Immature natural killer cell (primary cell): ENCODE measurements around the gene BEGAIN. TPM values are rescaled to one million over a fixed set of nuclear protein-coding genes. Genes with fewer than 3 reads are reported as not detected.

Source experiments
- DNase-seq, 3 donors: peaks; one replicate each; pipeline ENCODE4 v3.0.0; 2022; ENCODE audit warnings: mixed read lengths in 1 of 3
- H3K27ac Mint-ChIP-seq, 6 donors: one replicate each; pipeline ENCODE4 v1.8.0; 2020; ENCODE audit warnings: mixed read lengths in 6 of 6, mild to moderate bottlenecking in 5 of 6, inconsistent platforms in 4 of 6, moderate library complexity in 3 of 6
- H3K27me3 Mint-ChIP-seq, 3 donors: one replicate each; pipeline ENCODE4 v1.8.0; 2020 to 2021; ENCODE audit warnings: low read depth in 3 of 3, mild to moderate bottlenecking in 3 of 3, mixed read lengths in 3 of 3, moderate library complexity in 3 of 3, inconsistent platforms in 1 of 3
- H3K36me3 Mint-ChIP-seq, 3 donors: one replicate each; pipeline ENCODE4 v1.8.0; 2020; ENCODE audit warnings: mixed read lengths in 3 of 3, inconsistent platforms in 2 of 3, mild to moderate bottlenecking in 2 of 3
- H3K4me1 Mint-ChIP-seq, 2 donors: one replicate each; pipeline ENCODE4 v1.8.0; 2020; ENCODE audit warnings: inconsistent platforms in 2 of 2, mild to moderate bottlenecking in 2 of 2, mixed read lengths in 2 of 2, moderate library complexity in 1 of 2
- H3K4me3 Mint-ChIP-seq, 5 donors: one replicate each; pipeline ENCODE4 v1.8.0; 2020; ENCODE audit warnings: mild to moderate bottlenecking in 5 of 5, mixed read lengths in 5 of 5, inconsistent platforms in 3 of 5, moderate library complexity in 3 of 5
- H3K9me3 Mint-ChIP-seq, 6 donors: one replicate each; pipeline ENCODE4 v1.8.0; 2020; ENCODE audit warnings: mild to moderate bottlenecking in 6 of 6, mixed read lengths in 6 of 6, inconsistent platforms in 4 of 6, moderate library complexity in 3 of 6
- polyA plus RNA-seq, 3 donors: library from polyadenylated mRNA; unstranded; fragments of 300-500 nt; fragmentation: Illumina TruSeq; gene quantifications; one replicate each; pipeline ENCODE4 v1.2.3, GENCODE V29; 2021

Gene BEGAIN
- polyA plus RNA-seq, 3 donors from 2014 or later: not detected

- Mint-ChIP-seq H3K4me3 (peak overlapping the region; percentile 38 to 88 (median 84)), H3K36me3 (no peaks in the 10 kb centered on the region), H3K9me3 (no peaks in the 10 kb centered on the region), H3K27me3 (peaks cover 8 to 13% (median 9%) of the 10 kb centered on the region in 3 donors), H3K4me1 (peaks cover 22 to 31% of the 10 kb centered on the region in 2 donors), H3K27ac (peak overlapping the region in 4 of 6 donors; percentile 39 to 77 (median 55))
- peak; percentile 27 to 61 (median 44) for DNase-seq
Measured at GRCh38 chr14:100547633-100548294, 39.5 kb downstream of the BEGAIN start.

- peak in 1 of 3 donors; percentile 20 for DNase-seq
- H3K36me3 Mint-ChIP-seq: no peaks in the 10 kb centered on the region
- peaks cover 9 to 13% (median 12%) of the 10 kb centered on the region in 3 donors for H3K27me3 Mint-ChIP-seq
- no peaks in the 10 kb centered on the region for H3K9me3 Mint-ChIP-seq
- peaks cover 22 to 31% of the 10 kb centered on the region in 2 donors for H3K4me1 Mint-ChIP-seq
- peak overlapping the region in 1 of 6 donors; percentile 7 for H3K27ac Mint-ChIP-seq
- H3K4me3 Mint-ChIP-seq: peak overlapping the region; percentile 17 to 70 (median 49)
Measured at GRCh38 chr14:100546051-100546443, 41.2 kb downstream of the BEGAIN start.

- Mint-ChIP-seq H3K9me3 (no peaks in the 10 kb centered on the region), H3K36me3 (no peaks in the 10 kb centered on the region), H3K4me3 (peak overlapping the region in 4 of 5 donors; percentile 49 to 70 (median 56)), H3K27ac (no peak overlapping the region), H3K27me3 (peaks cover 9 to 13% (median 12%) of the 10 kb centered on the region in 3 donors), H3K4me1 (peaks cover 22 to 31% of the 10 kb centered on the region in 2 donors)
- DNase-seq: no peak
Measured at GRCh38 chr14:100545359-100545758, 41.9 kb downstream of the BEGAIN start.

- H3K36me3 Mint-ChIP-seq: no peaks in the 10 kb centered on the region
- H3K4me3 Mint-ChIP-seq: peak overlapping the region in 1 of 5 donors; percentile 47
- H3K27ac Mint-ChIP-seq: no peak overlapping the region
- H3K9me3 Mint-ChIP-seq: no peaks in the 10 kb centered on the region
- H3K4me1 Mint-ChIP-seq: peaks cover 22 to 31% of the 10 kb centered on the region in 2 donors
- no peak for DNase-seq
- peaks cover 9 to 13% (median 12%) of the 10 kb centered on the region in 3 donors for H3K27me3 Mint-ChIP-seq
Measured at GRCh38 chr14:100544506-100545141, 42.6 kb downstream of the BEGAIN start.

- Mint-ChIP-seq H3K27me3 (peaks cover 6 to 13% (median 12%) of the 10 kb centered on the region in 3 donors), H3K36me3 (no peaks in the 10 kb centered on the region), H3K27ac (no peak overlapping the region), H3K4me3 (no peak overlapping the region), H3K9me3 (no peaks in the 10 kb centered on the region), H3K4me1 (peaks cover 22 to 26% of the 10 kb centered on the region in 2 donors)
- no peak for DNase-seq
Measured at GRCh38 chr14:100543471-100544455, 43.5 kb downstream of the BEGAIN start.

- Mint-ChIP-seq H3K27ac (peak overlapping the region in 1 of 6 donors; percentile 32), H3K4me3 (no peak overlapping the region), H3K27me3 (peaks cover 5 to 12% (median 11%) of the 10 kb centered on the region in 3 donors), H3K9me3 (no peaks in the 10 kb centered on the region), H3K4me1 (peaks cover 14 to 17% of the 10 kb centered on the region in 2 donors), H3K36me3 (no peaks in the 10 kb centered on the region)
- DNase-seq: no peak
Measured at GRCh38 chr14:100542619-100543205, 44.5 kb downstream of the BEGAIN start.

- H3K9me3 Mint-ChIP-seq: no peaks in the 10 kb centered on the region
- no peaks in the 10 kb centered on the region for H3K36me3 Mint-ChIP-seq
Measured at GRCh38 chr14:100541621-100542560, 45.3 kb downstream of the BEGAIN start.

GRCh38 chr14:100540926-100541620 lies 46.1 kb downstream of the BEGAIN start:
- no peaks in the 10 kb centered on the region for H3K9me3 Mint-ChIP-seq
- H3K36me3 Mint-ChIP-seq: peaks cover 0 to 5% (median 0%) of the 10 kb centered on the region in 3 donors
- peaks cover 0 to 5% (median 4%) of the 10 kb centered on the region in 3 donors for H3K27me3 Mint-ChIP-seq
- H3K4me3 Mint-ChIP-seq: no peak overlapping the region
- peaks cover 0 to 5% of the 10 kb centered on the region in 2 donors for H3K4me1 Mint-ChIP-seq
- no peak for DNase-seq
- no peak overlapping the region for H3K27ac Mint-ChIP-seq

More at GRCh38 chr14:100541621-100542560, 45.3 kb downstream of the BEGAIN start:
- peaks cover 6 to 9% of the 10 kb centered on the region in 2 donors for H3K4me1 Mint-ChIP-seq
- H3K27ac Mint-ChIP-seq: peak overlapping the region in 1 of 6 donors; percentile 32
- no peak overlapping the region for H3K4me3 Mint-ChIP-seq
- H3K27me3 Mint-ChIP-seq: peaks cover 0 to 8% (median 6%) of the 10 kb centered on the region in 3 donors
- no peak for DNase-seq

- H3K4me1 Mint-ChIP-seq: no peaks in the 10 kb centered on the region
- no peak overlapping the region for H3K4me3 Mint-ChIP-seq
- DNase-seq: no peak
- H3K27me3 Mint-ChIP-seq: peaks cover 0 to 5% (median 4%) of the 10 kb centered on the region in 3 donors
- H3K9me3 Mint-ChIP-seq: no peaks in the 10 kb centered on the region
- peaks cover 0 to 8% (median 0%) of the 10 kb centered on the region in 3 donors for H3K36me3 Mint-ChIP-seq
- no peak overlapping the region for H3K27ac Mint-ChIP-seq
Measured at GRCh38 chr14:100540141-100540925, 46.9 kb downstream of the BEGAIN start.

GRCh38 chr14:100539766-100540140 lies 47.5 kb downstream of the BEGAIN start:
- peaks cover 0 to 4% (median 2%) of the 10 kb centered on the region in 3 donors for H3K27me3 Mint-ChIP-seq
- no peaks in the 10 kb centered on the region for H3K4me1 Mint-ChIP-seq
- no peaks in the 10 kb centered on the region for H3K9me3 Mint-ChIP-seq
- H3K4me3 Mint-ChIP-seq: no peak overlapping the region
- peaks cover 0 to 8% (median 0%) of the 10 kb centered on the region in 3 donors for H3K36me3 Mint-ChIP-seq
- DNase-seq: no peak
- no peak overlapping the region for H3K27ac Mint-ChIP-seq

- Mint-ChIP-seq H3K27me3 (peaks cover 2 to 4% (median 2%) of the 10 kb centered on the region in 3 donors), H3K4me3 (no peak overlapping the region), H3K36me3 (peaks cover 0 to 8% (median 0%) of the 10 kb centered on the region in 3 donors), H3K9me3 (no peaks in the 10 kb centered on the region), H3K4me1 (peaks cover 0 to 3% of the 10 kb centered on the region in 2 donors), H3K27ac (no peak overlapping the region)
- DNase-seq: no peak
Measured at GRCh38 chr14:100539003-100539660, 48.1 kb downstream of the BEGAIN start.
